CD4-positive, alpha-beta T cell treated with Interleukin-10 for 1 hour (primary cell): ENCODE data around the gene OR5T3.
"Not testable (repeated sequence)": the region's sequence is repeated elsewhere in the genome, so short reads cannot be mapped to it uniquely, and the experiment has no call there.

Experiments used
- DNase-seq: peaks from one replicate; pipeline ENCODE4 v3.0.0-alpha.2; 2020

OR5T3 gene

DNA sequence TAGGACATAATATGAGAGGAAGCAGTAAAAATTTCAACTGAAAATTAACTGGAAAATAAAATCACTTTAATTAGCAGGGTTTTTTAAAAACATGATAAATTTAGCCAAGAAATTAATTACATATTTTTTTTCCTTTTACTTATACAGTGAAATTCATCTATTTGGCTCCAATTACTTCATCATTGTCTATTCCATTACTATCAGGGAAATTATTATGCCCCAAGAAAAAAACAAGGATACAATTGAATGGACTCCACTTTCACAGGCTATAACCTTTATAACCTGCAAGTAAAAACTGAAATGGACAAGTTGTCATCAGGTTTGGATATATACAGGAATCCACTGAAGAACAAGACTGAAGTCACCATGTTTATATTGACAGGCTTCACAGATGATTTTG is at the start of gene OR5T3:
Gene OR5T3 (plus strand): TSS at position 301 of the 400 bp plus-strand sequence. CDS start 0 bp downstream, at position 301.
- no peak for DNase-seq

- no peak for DNase-seq
Measured at GRCh38 chr11:56207790-56208189, 44.3 kb upstream of the OR5T3 start.

DNA sequence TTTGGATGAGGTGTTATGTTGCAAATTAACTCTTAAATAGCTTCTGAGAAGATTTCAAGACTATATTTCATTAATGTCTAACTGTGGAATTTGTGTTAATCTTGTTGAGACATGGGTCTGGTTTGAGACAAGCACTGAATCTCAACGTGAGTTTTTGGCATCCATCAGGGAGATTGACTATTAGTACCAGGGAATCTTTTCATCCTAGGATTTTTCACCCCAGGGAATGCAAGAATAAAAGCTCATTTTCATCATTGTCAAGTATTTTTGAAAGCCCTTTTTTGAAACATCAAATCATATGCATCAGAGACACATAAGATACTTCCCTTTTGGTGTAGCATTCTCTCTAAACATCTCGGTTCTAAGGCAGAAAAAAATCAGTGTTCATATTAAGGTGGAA is 37.5 kb upstream of the OR5T3 start:
- DNase-seq = no peak

DNA sequence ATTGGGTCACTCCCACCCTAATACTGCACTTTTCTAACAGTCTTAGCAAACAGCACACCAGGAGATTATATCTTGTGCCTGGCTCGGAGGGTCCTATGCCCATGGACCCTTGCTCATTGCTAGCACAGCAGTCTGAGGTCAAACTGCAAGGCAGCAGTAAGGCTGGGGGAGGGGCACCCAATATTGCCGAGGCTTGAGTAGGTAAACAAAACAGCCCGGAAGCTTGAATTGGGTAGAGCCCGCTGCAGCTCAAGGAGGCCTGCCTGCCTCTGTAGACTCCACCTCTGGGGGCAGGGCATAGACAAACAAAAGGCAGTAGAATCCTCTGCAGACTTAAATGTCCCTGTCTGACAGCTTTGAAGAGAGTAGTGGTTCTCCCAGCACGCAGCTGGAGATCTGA is 32.3 kb upstream of the OR5T3 start:
- not testable (repeated sequence) for DNase-seq

- DNase-seq = no peak
Measured at GRCh38 chr11:56234155-56234554, 17.9 kb upstream of the OR5T3 start, which contains the start of gene OR5T2. Gene OR5T2 (minus strand): TSS chr11:56234255. CDS start chr11:56233062, 1,193 bp downstream.

- DNase-seq = no peak
Measured at GRCh38 chr11:56271092-56271491, 19.0 kb downstream of the OR5T3 start.

- no peak for DNase-seq
Measured at GRCh38 chr11:56273854-56274253, 21.8 kb downstream of the OR5T3 start, which contains the start of gene OR5T1. Gene OR5T1 (plus strand): TSS chr11:56274154. CDS start chr11:56275639, 1,485 bp downstream.

- no peak for DNase-seq
Measured at GRCh38 chr11:56292154-56292553, 40.1 kb downstream of the OR5T3 start, which contains the start of gene OR8H1. Gene OR8H1 (minus strand): TSS chr11:56292254. CDS start chr11:56291062, 1,192 bp downstream.

DNA sequence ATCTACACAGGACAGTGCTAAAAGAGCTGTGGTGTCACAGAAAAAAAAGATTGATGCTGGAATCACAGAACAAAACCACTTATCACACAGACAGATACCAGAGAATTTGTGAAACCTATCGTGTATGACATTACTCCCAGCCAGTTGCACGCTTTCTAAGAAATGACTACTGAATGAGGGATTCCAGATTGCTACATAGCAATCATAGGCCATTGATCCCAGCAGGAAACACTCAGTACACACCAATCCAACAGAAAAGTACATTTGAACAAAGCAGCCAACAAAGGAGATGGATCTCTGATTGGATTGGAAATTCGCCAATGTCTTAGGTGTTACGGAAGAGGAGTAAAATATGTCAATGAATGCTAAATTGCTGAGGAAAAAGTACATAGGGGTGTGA is 44.8 kb downstream of the OR5T3 start:
- no peak for DNase-seq
